K562 (cell line): ENCODE data around the gene GATA5. TPM values are rescaled to one million over a fixed set of nuclear protein-coding genes. Genes with fewer than 3 reads are reported as not detected.

Experiments used
- BCL6 ChIP-seq: fragments of 250-450 bp; sonication (Bioruptor Pico); IDR thresholded peaks from 2 replicates; pipeline ENCODE4 v1.4.0; 2020
- CCNT2 ChIP-seq: IDR thresholded peaks from 2 replicates; pipeline ENCODE4 v1.6.1; 2011; ENCODE audit warnings: borderline replicate concordance, low read depth, mild to moderate bottlenecking, moderate library complexity, mixed read lengths, low read length; ENCODE audit not compliant: insufficient read length; ENCODE audit errors: extremely low read depth
- CEBPB ChIP-seq: fragments of 450-650 bp; IDR thresholded peaks from 2 replicates; pipeline ENCODE4 v1.6.1; 2016; ENCODE audit warnings: missing genetic modification characterization, missing compliant biosample characterization
- CXXC5 ChIP-seq: fragments of 250-450 bp; sonication (Bioruptor Pico); IDR thresholded peaks from 2 replicates; pipeline ENCODE4 v1.8.0; 2022; ENCODE audit warnings: inconsistent platforms, mild to moderate bottlenecking, moderate library complexity
- ESRRB ChIP-seq: fragments of 250-450 bp; sonication (Bioruptor Pico); IDR thresholded peaks from 2 replicates; pipeline ENCODE4 v1.5.0; 2020; ENCODE audit warnings: mild to moderate bottlenecking, moderate library complexity, borderline replicate concordance
- HEY1 ChIP-seq: fragments of 250-450 bp; sonication (Bioruptor Pico); IDR thresholded peaks from 2 replicates; pipeline ENCODE4 v1.5.0; 2020; ENCODE audit warnings: mild to moderate bottlenecking, moderate library complexity, borderline replicate concordance
- HMGN3 ChIP-seq: IDR thresholded peaks from 2 replicates; pipeline ENCODE4 v1.6.1; 2011; ENCODE audit warnings: borderline replicate concordance, low read depth, mild to moderate bottlenecking, mixed read lengths, low read length; ENCODE audit not compliant: insufficient read length; ENCODE audit errors: extremely low read depth
- NR4A1 ChIP-seq, 2 experiments: fragments of 250-450 bp in 1 of 2; fragments of 450-650 bp in 1 of 2; sonication (Bioruptor Pico) in 1 of 2; IDR thresholded peaks; 2 replicates each; pipeline versions ENCODE4 v1.4.0 to v1.6.1; 2016 to 2020; ENCODE audit warnings: mild to moderate bottlenecking in 2 of 2, missing compliant biosample characterization in 1 of 2, missing genetic modification characterization in 1 of 2, moderate library complexity in 1 of 2
- RNF2 ChIP-seq: sonication (generic); IDR thresholded peaks from 2 replicates; pipeline ENCODE4 v1.6.1; 2016
- TAL1 ChIP-seq: fragments of 450-650 bp; IDR thresholded peaks from 2 replicates; pipeline ENCODE4 v1.6.1; 2016; ENCODE audit warnings: mild to moderate bottlenecking
- TBL1XR1 ChIP-seq, 2 experiments: IDR thresholded peaks; 2 replicates each; pipeline ENCODE4 v1.6.1; 2012; ENCODE audit warnings: improper control_type of control experiment in 2 of 2, low read length in 2 of 2, mild to moderate bottlenecking in 1 of 2
- ZFP36 ChIP-seq: fragments of 150-350 bp; IDR thresholded peaks from 2 replicates; pipeline ENCODE4 v1.6.1; 2018; ENCODE audit warnings: low read length, low read depth; ENCODE audit not compliant: partially characterized antibody
- ZFX ChIP-seq: sonication (generic); formaldehyde crosslinking; IDR thresholded peaks from 2 replicates; pipeline ENCODE4 v1.8.0; 2022; ENCODE audit warnings: mild to moderate bottlenecking, missing genetic modification reagents, moderate library complexity
- ZNF239 ChIP-seq: fragments of 250-450 bp; sonication (Bioruptor Pico); IDR thresholded peaks from 2 replicates; pipeline ENCODE4 v1.4.0; 2020; ENCODE audit warnings: mild to moderate bottlenecking
- ZNF24 ChIP-seq: fragments of 450-650 bp; IDR thresholded peaks from 2 replicates; pipeline ENCODE4 v1.6.1; 2016
- polyA plus RNA-seq, 8 experiments: library from polyadenylated mRNA; depleted of rRNA in 4 of 8; stranded (reverse) in 5 of 8; unstranded in 3 of 8; fragments of >200 nt; fragmentation: Nextera tagmentation in 2 of 8; fragmentation: Illumina TruSeq in 1 of 8; extraction: Ambion mirVana in 2 of 8; extraction: Trizol in 1 of 8; gene quantifications; 2 replicates each; pipeline versions ENCODE4 v1.2.1 to v1.2.3, GENCODE V29; 2011 to 2014; ENCODE audit warnings: inconsistent platforms in 1 of 8, missing spikeins in 1 of 8
- total RNA-seq, 7 experiments: library from RNA; depleted of rRNA in 6 of 7; stranded (reverse); fragments of >200 nt in 6 of 7; fragmentation: Illumina TruSeq in 2 of 7; extraction: Trizol in 2 of 7; gene quantifications; 2 replicates each; pipeline versions ENCODE4 v1.2.1 to v1.2.3, GENCODE V29; 2011 to 2021; ENCODE audit warnings: low replicate concordance in 1 of 7
- TF ChIP-seq, protein P1 (sequence below): fragments of 450-650 bp; IDR thresholded peaks from 2 replicates; pipeline ENCODE4 v1.6.1; 2016; ENCODE audit warnings: mild to moderate bottlenecking
- TF ChIP-seq, protein P2 (sequence below), 2 experiments: IDR thresholded peaks; 2 replicates each; pipeline ENCODE4 v1.6.1; 2012; ENCODE audit warnings: improper control_type of control experiment in 2 of 2, low read depth in 2 of 2, low read length in 2 of 2, borderline replicate concordance in 1 of 2

GATA5 gene
- total and polyA plus RNA-seq, 9 of the 15 experiments (the other 6 are each of a cell fraction or from before 2014, with no cell fraction given), result 0.09 to 0.57 (median 0.20) TPM; not detected in 3

DNA sequence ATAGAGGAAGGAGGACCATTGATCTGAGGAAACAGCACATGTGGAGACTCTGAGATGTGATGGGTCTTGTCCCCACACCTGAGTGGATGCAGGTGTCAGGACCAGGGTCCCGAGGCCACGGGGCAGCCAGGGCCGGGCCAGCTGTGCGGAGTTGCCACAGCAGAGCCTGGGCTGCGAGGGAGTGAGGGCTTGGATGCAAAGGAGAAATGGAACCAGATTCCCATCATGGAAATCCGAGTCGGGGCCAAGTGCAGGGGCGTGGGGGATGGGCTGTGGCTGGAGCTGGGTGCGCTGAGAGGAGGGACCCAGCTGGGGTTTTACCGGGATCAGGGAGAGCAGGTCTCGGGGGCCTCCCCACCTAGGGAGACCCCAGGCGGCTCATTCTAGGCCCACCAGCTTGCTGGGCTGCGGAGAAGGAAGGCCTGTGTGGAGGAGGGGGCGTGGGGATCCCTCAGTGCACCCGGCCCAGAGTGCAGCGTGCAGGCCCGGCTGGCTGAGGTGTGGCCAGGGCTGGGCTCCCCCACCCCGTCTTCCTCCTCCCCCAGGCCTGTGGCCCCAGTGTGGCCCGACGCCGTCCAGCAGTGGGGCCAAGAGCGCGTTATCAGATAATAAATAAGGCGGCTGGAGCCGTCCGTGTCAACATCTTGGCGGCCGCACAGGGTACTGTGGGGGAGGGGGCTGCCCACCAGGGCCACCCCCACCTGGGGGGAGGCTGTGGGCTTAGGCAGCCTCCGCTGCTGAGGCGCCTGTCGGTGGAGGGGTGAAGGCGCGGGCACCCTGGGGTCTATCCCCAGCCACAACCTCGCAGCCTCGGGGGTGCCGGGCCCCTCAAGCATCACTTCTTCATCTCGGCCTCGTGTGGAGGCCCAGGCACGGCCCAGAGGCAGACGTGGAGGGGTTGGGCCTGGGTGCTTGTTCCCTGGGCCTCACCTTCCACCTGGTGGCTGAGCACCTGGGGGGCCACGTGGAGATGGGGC is 17.2 kb downstream of the GATA5 start (continued):
- TF ChIP-seq, protein P1, sequence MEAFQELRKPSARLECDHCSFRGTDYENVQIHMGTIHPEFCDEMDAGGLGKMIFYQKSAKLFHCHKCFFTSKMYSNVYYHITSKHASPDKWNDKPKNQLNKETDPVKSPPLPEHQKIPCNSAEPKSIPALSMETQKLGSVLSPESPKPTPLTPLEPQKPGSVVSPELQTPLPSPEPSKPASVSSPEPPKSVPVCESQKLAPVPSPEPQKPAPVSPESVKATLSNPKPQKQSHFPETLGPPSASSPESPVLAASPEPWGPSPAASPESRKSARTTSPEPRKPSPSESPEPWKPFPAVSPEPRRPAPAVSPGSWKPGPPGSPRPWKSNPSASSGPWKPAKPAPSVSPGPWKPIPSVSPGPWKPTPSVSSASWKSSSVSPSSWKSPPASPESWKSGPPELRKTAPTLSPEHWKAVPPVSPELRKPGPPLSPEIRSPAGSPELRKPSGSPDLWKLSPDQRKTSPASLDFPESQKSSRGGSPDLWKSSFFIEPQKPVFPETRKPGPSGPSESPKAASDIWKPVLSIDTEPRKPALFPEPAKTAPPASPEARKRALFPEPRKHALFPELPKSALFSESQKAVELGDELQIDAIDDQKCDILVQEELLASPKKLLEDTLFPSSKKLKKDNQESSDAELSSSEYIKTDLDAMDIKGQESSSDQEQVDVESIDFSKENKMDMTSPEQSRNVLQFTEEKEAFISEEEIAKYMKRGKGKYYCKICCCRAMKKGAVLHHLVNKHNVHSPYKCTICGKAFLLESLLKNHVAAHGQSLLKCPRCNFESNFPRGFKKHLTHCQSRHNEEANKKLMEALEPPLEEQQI, result no peak
- peak; percentile 74 for TF ChIP-seq CCNT2
- TF ChIP-seq, protein P2, sequence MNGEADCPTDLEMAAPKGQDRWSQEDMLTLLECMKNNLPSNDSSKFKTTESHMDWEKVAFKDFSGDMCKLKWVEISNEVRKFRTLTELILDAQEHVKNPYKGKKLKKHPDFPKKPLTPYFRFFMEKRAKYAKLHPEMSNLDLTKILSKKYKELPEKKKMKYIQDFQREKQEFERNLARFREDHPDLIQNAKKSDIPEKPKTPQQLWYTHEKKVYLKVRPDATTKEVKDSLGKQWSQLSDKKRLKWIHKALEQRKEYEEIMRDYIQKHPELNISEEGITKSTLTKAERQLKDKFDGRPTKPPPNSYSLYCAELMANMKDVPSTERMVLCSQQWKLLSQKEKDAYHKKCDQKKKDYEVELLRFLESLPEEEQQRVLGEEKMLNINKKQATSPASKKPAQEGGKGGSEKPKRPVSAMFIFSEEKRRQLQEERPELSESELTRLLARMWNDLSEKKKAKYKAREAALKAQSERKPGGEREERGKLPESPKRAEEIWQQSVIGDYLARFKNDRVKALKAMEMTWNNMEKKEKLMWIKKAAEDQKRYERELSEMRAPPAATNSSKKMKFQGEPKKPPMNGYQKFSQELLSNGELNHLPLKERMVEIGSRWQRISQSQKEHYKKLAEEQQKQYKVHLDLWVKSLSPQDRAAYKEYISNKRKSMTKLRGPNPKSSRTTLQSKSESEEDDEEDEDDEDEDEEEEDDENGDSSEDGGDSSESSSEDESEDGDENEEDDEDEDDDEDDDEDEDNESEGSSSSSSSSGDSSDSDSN (IDR thresholded peaks at IDR 0.05; ENCODE audit: borderline replicate concordance in 1 of 2, low read depth in 2 of 2, low read length in 2 of 2), result 0 out of 4 replicates have a peak, but pooled peaks of 1 of the 2 experiments have one; percentile 54
- no peak for TF ChIP-seq NR4A1 (CRISPR knock-in tag; IDR thresholded peaks at IDR 0.05)
- no peak for TF ChIP-seq NR4A1 (tag; IDR thresholded peaks at IDR 0.05)
- TF ChIP-seq ZNF24, result peak; percentile 52; the same call in 1 of the 2 replicates
- TF ChIP-seq TBL1XR1 (IDR thresholded peaks at IDR 0.05; ENCODE audit: low read length in 2 of 2), result peak in 1 of 2 experiments; percentile 16; a peak in 1 of 4 replicates
- no peak for TF ChIP-seq TAL1
- TF ChIP-seq BCL6 (CRISPR knock-in tag), result no peak
- TF ChIP-seq CXXC5, result peak; percentile 80
- no peak for TF ChIP-seq CEBPB (tag)
- no peak for TF ChIP-seq ZNF239 (CRISPR knock-in tag)
- TF ChIP-seq ZFP36, result no peak
- peak; percentile 64 for TF ChIP-seq ZFX (CRISPR knock-in tag)
- TF ChIP-seq RNF2, result peak; percentile 40; the same call in 1 of the 2 replicates
- TF ChIP-seq HEY1, result no peak
- no peak for TF ChIP-seq ESRRB
- peak; percentile 71 for TF ChIP-seq HMGN3
